GM18861 (cell line): Measurements from ENCODE around the gene HLF.

Experiments
- ATAC-seq: cut with Tn5 transposase; IDR thresholded peaks from one replicate; pipeline ENCODE4 v1.9.1; 2021; ENCODE audit not compliant: unreplicated experiment

HLF gene, protein sequence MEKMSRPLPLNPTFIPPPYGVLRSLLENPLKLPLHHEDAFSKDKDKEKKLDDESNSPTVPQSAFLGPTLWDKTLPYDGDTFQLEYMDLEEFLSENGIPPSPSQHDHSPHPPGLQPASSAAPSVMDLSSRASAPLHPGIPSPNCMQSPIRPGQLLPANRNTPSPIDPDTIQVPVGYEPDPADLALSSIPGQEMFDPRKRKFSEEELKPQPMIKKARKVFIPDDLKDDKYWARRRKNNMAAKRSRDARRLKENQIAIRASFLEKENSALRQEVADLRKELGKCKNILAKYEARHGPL

GRCh38 chr17:55264645-55265298 is at the start of gene HLF:
HLF (plus strand) TSS chr17:55264960; CDS start chr17:55265485, 525 bp downstream.
- peak; percentile 83 for ATAC-seq

DNA sequence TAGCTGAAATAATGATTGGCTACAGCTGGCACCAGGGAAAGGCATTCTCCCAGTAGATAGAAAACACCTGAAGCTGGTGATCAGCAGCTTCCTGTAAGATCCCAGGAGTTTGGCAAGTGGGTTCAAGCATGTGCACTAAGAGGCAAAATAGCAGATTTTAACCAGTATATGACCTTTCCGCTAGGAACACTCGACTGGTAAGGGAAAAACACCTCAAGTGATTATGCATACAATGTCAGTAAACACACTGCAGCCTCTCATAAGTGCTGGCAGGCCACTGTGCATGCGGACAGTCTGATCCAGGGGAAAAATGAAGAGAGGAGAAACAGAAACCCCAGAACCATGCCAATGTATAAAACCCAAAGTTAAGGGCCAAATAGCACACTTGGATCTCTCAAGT is 49.0 kb upstream of the HLF start:
- ATAC-seq = no peak

GRCh38 chr17:55216888-55217287 is 47.9 kb upstream of the HLF start:
- ATAC-seq = no peak

- ATAC-seq = no peak
These were observed 45.3 kb upstream of the HLF start for GRCh38 chr17:55219459-55219858.

DNA sequence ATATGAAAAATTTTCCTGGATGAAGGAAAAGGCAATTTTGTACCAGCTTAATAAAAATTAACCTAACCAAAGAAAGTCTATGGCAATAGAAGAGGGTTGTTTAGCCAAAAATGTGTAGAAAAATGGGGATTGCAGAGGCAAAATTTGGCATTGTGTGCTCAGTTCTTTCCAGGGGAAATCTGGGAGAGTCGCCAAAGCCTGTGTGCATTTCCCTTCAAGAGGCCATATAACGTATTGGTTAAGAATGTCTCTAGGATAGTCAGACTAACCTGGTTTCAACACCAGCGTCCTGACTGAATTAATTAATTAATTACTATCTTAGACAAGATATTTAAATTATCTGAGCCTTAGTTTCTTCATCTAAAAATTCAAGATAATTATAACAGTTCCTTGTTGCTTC is 44.8 kb upstream of the HLF start:
- no peak for ATAC-seq

DNA sequence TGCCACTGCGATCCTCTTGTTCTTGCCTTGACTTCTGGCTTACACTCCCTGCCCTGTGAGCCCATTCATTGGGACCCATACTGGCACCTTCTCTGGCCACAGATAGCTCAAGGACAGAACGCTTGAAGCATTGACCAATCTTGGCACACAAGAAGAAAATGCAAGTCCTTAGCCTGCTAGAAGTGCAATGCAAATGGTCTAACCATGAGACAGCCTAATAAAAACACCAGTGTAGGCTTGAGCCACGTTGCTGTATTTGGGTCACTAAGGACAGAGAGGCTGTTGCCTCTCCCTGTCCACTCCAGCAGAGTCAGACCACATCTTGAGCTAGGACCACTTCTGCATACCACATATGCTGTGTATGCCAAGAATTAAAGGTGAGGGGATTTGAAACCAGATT is 41.2 kb upstream of the HLF start:
- ATAC-seq = no peak

DNA sequence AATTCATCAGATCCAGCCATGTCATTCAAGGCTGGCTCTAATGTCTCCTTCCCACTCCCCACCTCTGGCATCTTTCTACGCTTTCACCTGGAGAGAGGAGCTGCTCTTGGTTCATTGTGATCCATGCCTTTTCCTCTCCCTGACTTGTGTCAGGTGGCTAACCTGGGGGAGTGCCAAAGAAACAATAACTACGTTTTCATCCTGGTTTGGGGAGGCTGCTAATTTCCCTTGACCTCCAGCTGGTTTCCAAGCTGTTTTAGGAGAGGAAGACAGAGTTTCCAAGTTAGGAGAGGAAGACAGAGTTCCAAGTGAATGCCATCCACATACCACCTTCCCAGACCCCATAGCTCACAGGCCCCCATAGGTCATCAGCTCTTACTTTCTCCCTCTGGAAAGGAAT is 40.0 kb upstream of the HLF start:
- no peak for ATAC-seq

DNA sequence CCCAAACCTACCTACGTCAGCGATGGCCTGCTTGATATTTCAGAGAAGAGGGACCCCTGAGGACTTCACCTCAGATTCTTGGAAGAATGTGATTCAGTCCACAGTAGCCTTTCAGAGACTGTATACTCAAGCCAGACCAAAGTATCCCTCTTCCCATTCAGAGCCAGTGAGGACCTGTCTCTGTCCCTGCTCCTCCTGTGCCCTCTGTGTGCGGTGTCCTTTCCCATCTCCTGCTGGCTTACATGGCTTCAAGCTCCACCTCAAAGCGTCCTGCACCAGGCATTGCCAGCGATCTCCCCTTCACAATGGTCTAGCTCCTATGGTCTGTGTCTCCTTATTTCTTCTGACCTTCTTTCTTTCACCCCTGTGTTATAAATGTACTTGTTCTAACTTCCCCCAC is 39.5 kb upstream of the HLF start:
- no peak for ATAC-seq

GRCh38 chr17:55228683-55229192 is 36.0 kb upstream of the HLF start:
- no peak for ATAC-seq

GRCh38 chr17:55229276-55229675 is 35.5 kb upstream of the HLF start:
- ATAC-seq = no peak

- ATAC-seq = no peak
These were observed 34.0 kb upstream of the HLF start for GRCh38 chr17:55230716-55231115.

- ATAC-seq = no peak
These were observed 30.9 kb upstream of the HLF start for GRCh38 chr17:55233840-55234239.

DNA sequence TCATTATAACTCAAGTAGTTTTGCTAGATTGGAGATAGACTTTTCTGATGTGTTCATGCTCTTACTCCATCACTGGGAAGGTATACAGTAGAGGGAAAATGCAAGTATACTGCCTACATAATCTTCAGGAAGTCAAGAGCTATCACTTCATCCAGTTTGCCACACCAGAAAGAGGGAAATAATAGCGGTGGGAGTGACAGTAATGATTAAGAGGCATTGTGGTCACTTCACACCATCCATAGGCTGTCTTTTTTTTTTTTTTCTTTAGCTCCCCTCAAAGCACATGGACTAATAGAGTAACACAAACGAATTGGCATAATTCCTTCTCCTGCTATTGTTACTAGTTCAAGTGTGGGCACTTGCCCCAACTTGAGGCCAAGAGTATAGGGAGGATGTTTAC is 28.4 kb upstream of the HLF start:
- no peak for ATAC-seq

DNA sequence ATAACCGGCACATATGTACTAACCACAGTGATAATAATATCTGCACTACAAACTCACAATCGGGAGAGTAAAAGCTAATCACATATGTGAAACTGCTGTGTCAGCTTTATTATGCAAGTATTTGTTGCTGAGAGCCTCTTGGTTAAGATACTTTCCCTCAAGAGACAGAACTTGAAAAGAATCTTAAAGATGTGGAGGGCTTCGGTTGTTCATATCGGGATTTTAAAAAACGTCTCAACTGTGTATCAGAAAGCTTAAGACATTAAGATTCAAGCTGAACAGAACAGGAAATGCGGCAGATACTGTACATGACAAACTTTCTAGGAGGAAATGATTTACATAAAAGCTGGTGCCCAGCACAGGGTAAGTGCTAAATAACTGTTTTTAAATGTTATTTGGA is 27.5 kb upstream of the HLF start:
- ATAC-seq = no peak

DNA sequence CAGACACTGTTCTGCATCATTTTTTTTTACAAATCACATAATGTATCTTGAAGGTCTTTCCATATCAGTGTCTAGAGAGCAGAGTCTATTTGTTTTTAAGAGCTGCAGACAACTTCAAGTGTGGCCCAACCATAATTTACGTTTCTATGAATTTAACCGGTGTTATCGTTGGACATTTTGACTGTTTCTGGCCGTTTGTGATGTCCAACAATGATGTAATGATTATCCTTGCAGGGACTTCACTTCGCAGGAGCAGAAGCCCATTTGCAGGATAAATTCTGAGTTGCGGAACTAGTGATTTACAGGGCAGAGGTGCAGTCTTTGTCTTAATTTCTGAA is 26.9 kb upstream of the HLF start:
- no peak for ATAC-seq

DNA sequence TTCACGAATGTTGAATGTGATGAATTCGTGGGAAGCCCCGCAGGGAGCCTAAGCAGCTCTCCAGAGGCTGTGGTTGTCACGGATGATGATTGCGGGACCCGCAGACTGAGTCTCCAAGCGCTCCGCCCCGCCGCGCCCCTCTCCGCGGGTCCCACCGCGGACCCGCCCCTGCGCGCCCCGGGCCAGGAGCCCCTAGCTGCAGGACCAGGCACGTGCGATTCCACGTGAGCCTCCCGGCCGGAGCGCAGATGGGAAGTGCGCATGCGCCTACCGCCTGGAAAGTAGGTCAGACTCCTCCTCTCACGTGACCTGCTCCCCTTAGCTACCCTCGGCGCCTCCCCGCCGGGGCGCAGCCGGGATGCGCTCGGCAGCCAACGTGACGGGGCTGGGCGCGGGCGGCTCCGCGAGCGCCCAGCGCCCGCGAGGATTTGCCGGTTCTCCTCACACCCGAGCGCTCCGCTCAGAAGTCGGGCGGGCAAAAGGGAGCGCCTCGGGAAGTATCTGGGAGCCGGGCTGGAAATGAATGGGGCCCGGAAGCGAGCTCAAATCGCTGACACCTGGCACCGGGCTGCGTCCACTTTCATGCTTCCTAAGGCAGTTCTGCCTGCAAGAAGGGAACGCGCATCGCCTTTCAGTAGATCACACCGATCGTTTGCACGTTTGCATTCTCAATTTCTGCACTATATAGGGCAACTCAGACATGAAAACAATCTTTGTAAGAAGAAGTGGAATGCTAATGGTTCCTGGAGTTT is 26.4 kb upstream of the HLF start:
- peak; percentile 86 for ATAC-seq

DNA sequence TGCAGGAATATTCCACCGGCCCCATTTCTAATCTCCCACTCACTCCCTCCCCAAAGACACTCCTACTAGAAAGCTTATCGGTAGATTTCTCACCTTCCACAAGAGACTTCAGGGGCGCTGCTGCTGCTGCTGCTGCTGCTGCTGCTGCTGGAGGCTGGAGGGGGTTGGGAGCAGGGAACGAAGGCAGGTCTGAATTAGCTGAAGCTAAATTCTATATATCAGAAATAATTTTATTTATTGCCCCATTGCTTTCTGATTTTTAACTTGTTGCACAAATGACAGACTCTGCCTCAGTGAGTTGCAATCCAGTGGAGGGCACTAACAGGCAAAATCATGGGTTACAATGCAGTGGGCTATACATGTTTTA is 25.8 kb upstream of the HLF start:
- no peak for ATAC-seq

DNA sequence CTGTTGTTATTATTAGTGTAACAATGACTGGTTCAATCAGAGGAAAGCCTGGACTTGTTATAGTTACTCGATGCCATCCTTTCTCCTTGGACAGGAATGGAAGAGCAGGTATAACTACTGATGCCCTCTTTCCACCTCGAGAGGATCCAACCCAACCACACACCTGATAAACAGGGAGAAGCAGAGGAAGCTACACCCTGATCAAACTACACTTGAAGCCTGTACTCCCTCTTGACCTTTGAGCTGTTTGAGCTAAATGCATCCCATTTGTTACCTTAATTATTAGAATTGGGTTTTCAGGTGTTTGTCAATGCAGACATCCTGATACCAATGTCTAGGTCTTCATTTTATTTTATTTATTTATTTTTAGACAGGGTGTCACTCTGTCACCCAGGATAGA is 23.7 kb upstream of the HLF start:
- no peak for ATAC-seq

GRCh38 chr17:55242476-55242875 is 22.3 kb upstream of the HLF start:
- no peak for ATAC-seq

GRCh38 chr17:55245986-55246385 is 18.8 kb upstream of the HLF start:
- ATAC-seq = no peak

DNA sequence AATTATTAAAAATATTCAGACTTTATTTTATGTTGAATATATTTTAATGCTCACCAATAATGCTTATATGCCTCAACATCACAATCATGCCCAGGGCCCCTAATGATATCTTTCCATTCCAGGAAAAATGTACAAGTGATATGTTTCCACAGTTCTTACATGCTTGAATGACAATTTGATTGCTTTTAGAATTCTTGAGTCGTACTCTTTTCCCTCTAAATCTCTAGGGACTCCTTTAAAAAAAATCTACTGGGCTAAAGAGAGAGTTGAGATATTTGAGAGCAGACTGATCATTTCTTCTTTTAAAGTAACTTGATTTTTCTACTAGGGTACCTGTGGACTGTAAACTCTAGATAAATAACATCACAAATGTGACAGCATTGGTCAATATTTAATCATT is 18.2 kb upstream of the HLF start:
- no peak for ATAC-seq

- ATAC-seq = no peak
These were observed 16.7 kb upstream of the HLF start for GRCh38 chr17:55248077-55248476.
